ENCODE measurements around the gene CLCN1.

Gene CLCN1

DNA sequence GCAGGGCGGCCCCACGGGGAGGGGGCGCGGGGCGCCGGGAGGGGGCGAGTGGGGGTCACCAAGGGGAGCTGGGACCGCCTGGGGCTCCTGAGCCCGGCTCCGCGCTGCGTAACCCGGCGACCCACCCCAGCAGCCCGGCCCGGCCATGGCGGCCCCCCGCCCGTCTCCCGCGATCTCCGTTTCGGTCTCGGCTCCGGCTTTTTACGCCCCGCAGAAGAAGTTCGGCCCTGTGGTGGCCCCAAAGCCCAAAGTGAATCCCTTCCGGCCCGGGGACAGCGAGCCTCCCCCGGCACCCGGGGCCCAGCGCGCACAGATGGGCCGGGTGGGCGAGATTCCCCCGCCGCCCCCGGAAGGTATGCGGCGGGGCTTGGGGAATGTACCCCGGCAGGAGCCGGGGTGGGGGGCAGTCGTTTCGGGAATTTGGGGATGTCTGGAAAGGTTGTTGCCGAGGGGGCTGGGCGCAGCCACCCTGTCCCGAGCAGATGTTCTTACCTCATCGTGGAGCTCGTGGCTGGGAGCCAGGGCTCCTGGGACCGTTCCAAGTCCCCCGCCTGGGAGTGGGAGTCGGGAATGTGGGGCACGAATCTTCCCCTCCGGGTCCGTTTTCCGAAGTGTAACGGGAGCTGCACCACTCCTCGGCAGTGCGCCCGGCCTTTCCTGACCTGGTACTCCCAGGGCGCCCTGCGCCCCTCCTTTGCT lies 65.7 kb downstream of the CLCN1 start:
- TF ChIP-seq, protein P1, sequence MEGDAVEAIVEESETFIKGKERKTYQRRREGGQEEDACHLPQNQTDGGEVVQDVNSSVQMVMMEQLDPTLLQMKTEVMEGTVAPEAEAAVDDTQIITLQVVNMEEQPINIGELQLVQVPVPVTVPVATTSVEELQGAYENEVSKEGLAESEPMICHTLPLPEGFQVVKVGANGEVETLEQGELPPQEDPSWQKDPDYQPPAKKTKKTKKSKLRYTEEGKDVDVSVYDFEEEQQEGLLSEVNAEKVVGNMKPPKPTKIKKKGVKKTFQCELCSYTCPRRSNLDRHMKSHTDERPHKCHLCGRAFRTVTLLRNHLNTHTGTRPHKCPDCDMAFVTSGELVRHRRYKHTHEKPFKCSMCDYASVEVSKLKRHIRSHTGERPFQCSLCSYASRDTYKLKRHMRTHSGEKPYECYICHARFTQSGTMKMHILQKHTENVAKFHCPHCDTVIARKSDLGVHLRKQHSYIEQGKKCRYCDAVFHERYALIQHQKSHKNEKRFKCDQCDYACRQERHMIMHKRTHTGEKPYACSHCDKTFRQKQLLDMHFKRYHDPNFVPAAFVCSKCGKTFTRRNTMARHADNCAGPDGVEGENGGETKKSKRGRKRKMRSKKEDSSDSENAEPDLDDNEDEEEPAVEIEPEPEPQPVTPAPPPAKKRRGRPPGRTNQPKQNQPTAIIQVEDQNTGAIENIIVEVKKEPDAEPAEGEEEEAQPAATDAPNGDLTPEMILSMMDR (IDR thresholded peaks at IDR 0.05; ENCODE audit: borderline replicate concordance, insufficient read depth, low read depth, low read length) = no peak
- H3K4me3 ChIP-seq (ENCODE audit: low read depth, low read length) = peak overlapping the region; percentile 77

DNA sequence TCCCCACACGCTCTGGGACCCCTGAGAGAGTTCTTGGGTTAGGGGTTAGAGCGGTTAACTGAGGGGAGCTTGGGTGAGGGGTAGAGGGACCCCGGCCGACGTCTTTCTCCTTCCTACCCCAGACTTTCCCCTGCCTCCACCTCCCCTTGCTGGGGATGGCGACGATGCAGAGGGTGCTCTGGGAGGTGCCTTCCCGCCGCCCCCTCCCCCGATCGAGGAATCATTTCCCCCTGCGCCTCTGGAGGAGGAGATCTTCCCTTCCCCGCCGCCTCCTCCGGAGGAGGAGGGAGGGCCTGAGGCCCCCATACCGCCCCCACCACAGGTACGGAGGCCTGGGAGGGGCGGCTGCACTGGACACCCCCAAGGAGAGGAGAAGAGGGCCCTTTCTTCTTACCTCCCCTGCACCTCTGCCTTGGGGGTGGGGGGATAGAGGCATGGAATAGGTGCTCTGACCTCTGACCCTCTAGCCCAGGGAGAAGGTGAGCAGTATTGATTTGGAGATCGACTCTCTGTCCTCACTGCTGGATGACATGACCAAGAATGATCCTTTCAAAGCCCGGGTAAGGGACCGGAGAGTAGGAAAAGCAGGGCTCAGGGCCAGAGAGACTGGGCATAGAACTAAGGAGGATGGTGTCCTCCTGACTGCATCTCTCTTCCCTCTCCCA lies 66.3 kb downstream of the CLCN1 start:
- TF ChIP-seq, protein P1 (IDR thresholded peaks at IDR 0.05; ENCODE audit: borderline replicate concordance, insufficient read depth, low read depth, low read length) = no peak
- H3K4me3 ChIP-seq (ENCODE audit: low read depth, low read length) = peak overlapping the region; percentile 77

DNA sequence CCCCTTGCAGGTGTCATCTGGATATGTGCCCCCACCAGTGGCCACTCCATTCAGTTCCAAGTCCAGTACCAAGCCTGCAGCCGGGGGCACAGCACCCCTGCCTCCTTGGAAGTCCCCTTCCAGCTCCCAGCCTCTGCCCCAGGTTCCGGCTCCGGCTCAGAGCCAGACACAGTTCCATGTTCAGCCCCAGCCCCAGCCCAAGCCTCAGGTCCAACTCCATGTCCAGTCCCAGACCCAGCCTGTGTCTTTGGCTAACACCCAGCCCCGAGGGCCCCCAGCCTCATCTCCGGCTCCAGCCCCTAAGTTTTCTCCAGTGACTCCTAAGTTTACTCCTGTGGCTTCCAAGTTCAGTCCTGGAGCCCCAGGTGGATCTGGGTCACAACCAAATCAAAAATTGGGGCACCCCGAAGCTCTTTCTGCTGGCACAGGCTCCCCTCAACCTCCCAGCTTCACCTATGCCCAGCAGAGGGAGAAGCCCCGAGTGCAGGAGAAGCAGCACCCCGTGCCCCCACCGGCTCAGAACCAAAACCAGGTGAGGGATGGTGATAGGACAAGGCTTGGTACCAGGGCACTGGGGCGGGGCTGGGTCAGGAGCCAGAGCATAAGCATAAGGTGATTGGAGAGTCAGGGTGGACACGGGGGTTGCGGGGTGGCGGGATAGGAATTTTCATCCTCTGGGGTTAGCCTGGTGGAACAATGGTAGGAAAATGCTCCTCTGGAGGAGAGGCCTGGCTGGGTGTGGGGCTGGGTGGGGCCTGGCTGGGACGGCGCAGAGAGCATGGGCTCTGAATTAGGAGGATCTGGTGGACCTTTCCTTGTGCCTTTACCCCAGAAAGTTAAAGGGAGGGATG lies 67.1 kb downstream of the CLCN1 start:
- peak overlapping the region; percentile 77 for H3K4me3 ChIP-seq (ENCODE audit: low read depth, low read length)
- TF ChIP-seq, protein P1 (IDR thresholded peaks at IDR 0.05; ENCODE audit: borderline replicate concordance, insufficient read depth, low read depth, low read length) = no peak

DNA sequence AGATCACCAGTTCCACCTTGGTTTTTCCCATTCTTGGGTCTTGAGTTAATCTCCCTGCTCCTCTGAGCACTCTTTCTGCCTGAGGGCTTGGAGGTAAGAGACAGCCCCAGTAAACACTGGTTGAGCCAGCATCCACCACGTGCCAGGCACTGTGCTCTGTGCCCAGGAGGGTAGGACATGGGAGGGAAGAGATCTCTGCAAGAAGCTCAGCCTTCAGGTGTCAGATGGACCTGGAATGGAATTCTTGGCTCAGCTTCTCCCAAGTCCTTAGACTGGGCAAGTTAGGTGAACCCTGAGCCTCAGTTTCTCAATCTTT lies 67.7 kb downstream of the CLCN1 start:
- TF ChIP-seq, protein P1 (IDR thresholded peaks at IDR 0.05; ENCODE audit: borderline replicate concordance, insufficient read depth, low read depth, low read length) = no peak
- no peak overlapping the region for H3K4me3 ChIP-seq (ENCODE audit: low read depth, low read length)

DNA sequence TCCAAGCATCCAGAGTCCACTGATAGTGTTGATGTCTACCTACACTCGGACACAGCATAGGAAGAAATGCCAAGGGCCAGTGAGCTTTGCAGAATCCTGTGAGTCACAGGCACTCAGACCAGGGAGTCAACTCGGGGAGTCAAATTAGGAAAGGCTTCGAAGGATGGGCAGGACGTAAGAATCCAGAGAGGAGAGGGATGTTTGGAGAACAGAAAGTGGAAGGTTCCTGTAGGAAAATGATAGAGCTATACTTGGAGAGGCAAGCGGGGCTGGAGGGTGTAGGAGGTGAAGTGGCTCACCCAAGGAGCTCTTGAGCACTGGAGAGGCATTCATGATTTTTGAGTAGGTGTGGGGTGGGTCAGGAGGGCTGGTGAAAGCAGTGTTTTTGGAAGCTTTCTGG lies 68.2 kb downstream of the CLCN1 start:
- no peak overlapping the region for H3K4me3 ChIP-seq (ENCODE audit: low read depth, low read length)
- TF ChIP-seq, protein P1 (IDR thresholded peaks at IDR 0.05; ENCODE audit: borderline replicate concordance, insufficient read depth, low read depth, low read length) = no peak

DNA sequence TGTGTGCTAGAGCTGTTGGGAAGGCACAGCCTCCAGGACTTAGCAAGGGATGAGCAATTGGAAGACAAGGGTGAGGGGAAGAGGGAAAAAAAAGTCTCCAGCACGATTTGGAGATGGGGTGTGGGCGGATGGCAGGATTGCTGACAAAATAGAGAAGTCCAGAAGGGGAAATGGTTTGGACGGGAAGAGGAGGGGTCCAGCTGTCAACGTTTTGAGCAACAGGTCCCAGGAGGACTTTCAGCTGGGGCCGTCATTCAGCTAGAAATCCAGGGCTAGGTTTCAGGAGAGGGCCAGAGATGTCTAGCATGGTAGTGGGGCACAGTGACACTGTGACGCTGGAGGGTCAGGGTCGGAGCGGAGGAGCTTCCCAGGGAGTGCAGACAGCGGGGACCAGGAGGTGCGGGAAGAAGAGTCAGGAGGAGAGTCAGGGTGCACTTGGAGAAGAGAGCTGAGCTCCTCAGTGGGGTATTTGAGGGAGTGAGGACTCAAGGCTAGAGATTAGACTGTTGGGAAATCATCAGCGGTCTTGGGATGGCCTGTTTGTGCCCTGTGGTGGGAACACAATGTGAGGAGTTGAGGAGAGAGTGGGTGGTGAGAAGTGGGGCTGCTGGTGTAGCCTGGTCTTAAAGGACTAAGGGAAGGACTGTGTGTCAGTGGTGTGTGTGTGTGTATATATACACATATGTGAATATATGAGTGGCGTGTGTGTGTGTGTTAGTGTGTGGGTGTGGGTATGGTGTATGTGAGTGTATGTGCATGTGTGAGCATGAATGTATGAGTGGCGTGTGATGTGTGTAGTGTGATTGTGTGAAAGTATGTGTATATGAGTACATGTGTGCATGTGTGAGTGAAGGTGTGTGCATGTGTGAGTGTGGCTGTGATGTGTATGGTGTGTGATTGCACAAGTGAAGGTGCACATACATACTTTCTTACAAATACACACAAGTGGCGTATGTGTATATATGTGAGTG lies 69.0 kb downstream of the CLCN1 start:
- TF ChIP-seq, protein P1 (IDR thresholded peaks at IDR 0.05; ENCODE audit: borderline replicate concordance, insufficient read depth, low read depth, low read length) = no peak
- no peak overlapping the region for H3K4me3 ChIP-seq (ENCODE audit: low read depth, low read length)

Data from GM12875 (cell line).